Effector memory CD8-positive, alpha-beta T cell (primary cell): ENCODE results near the gene MPHOSPH9.
"Not testable (repeated sequence)": the region's sequence is repeated elsewhere in the genome, so short reads cannot be mapped to it uniquely, and the experiment has no call there.

Experiments used
- ATAC-seq: fragments of 150-1000 bp; cut with Tn5 transposase; replicated peaks from 2 replicates; pipeline ENCODE4 v1.10.0; 2021; ENCODE audit warnings: mild to moderate bottlenecking, moderate library complexity
- DNase-seq, 3 experiments: peaks; one replicate each; pipeline ENCODE4 v3.0.0; 2021
- H3K27ac Mint-ChIP-seq, 2 donors: one replicate each; pipeline ENCODE4 v1.8.0; 2022; ENCODE audit warnings: mild to moderate bottlenecking in 2 of 2, mixed read lengths in 2 of 2, moderate library complexity in 2 of 2
- H3K27me3 Mint-ChIP-seq, 2 donors: one replicate each; pipeline ENCODE4 v1.8.0; 2022; ENCODE audit warnings: mixed read lengths in 2 of 2
- H3K36me3 Mint-ChIP-seq: one replicate; pipeline ENCODE4 v1.8.0; 2022; ENCODE audit warnings: mild to moderate bottlenecking, moderate library complexity, mixed read lengths; ENCODE audit not compliant: insufficient read depth
- H3K4me1 Mint-ChIP-seq, 2 donors: one replicate each; pipeline ENCODE4 v1.8.0; 2022; ENCODE audit warnings: low read depth in 2 of 2, mixed read lengths in 2 of 2
- H3K4me3 Mint-ChIP-seq, 2 donors: one replicate each; pipeline ENCODE4 v1.8.0; 2022; ENCODE audit warnings: mild to moderate bottlenecking in 2 of 2, mixed read lengths in 2 of 2, moderate library complexity in 2 of 2
- H3K9me3 Mint-ChIP-seq, 2 donors: one replicate each; pipeline ENCODE4 v1.8.0; 2022; ENCODE audit warnings: mixed read lengths in 2 of 2

Gene MPHOSPH9

GRCh38 chr12:123250471-123251383, 17.8 kb upstream of the MPHOSPH9 start:
- H3K4me3 Mint-ChIP-seq: peak overlapping the region in 1 of 2 donors; percentile 17
- ATAC-seq: no peak
- H3K36me3 Mint-ChIP-seq: peaks cover 29% of the 10 kb centered on the region
- H3K27ac Mint-ChIP-seq: peak overlapping the region; percentile 82 to 89
- no peaks in the 10 kb centered on the region for H3K9me3 Mint-ChIP-seq
- DNase-seq: no peak
- peaks cover 41 to 50% of the 10 kb centered on the region in 2 donors for H3K4me1 Mint-ChIP-seq
- H3K27me3 Mint-ChIP-seq: no peaks in the 10 kb centered on the region

GRCh38 chr12:123248996-123249741, 16.2 kb upstream of the MPHOSPH9 start:
- H3K36me3 Mint-ChIP-seq: peaks cover 21% of the 10 kb centered on the region
- DNase-seq, H3K27ac Mint-ChIP-seq, H3K9me3 Mint-ChIP-seq, H3K27me3 Mint-ChIP-seq, H3K4me3 Mint-ChIP-seq, ATAC-seq: not testable (repeated sequence)
- peaks cover 47 to 57% of the 10 kb centered on the region in 2 donors for H3K4me1 Mint-ChIP-seq

- ATAC-seq, H3K27me3 Mint-ChIP-seq, DNase-seq, H3K9me3 Mint-ChIP-seq: not testable (repeated sequence)
- Mint-ChIP-seq H3K36me3 (peaks cover 21% of the 10 kb centered on the region), H3K4me1 (peaks cover 47 to 62% of the 10 kb centered on the region in 2 donors), H3K4me3 (peak overlapping the region; percentile 27 to 34), H3K27ac (peak overlapping the region in 1 of 2 donors; percentile 68)
These were observed 15.2 kb upstream of the MPHOSPH9 start for GRCh38 chr12:123248129-123248528.

- Mint-ChIP-seq H3K4me3 (peak overlapping the region; percentile 1 to 9), H3K4me1 (peaks cover 49 to 61% of the 10 kb centered on the region in 2 donors), H3K36me3 (peaks cover 36% of the 10 kb centered on the region), H3K27me3 (no peaks in the 10 kb centered on the region), H3K9me3 (no peaks in the 10 kb centered on the region), H3K27ac (peak overlapping the region; percentile 44 to 80)
- DNase-seq: no peak
- no peak for ATAC-seq
These were observed 12.7 kb upstream of the MPHOSPH9 start for GRCh38 chr12:123245678-123246077.

DNA sequence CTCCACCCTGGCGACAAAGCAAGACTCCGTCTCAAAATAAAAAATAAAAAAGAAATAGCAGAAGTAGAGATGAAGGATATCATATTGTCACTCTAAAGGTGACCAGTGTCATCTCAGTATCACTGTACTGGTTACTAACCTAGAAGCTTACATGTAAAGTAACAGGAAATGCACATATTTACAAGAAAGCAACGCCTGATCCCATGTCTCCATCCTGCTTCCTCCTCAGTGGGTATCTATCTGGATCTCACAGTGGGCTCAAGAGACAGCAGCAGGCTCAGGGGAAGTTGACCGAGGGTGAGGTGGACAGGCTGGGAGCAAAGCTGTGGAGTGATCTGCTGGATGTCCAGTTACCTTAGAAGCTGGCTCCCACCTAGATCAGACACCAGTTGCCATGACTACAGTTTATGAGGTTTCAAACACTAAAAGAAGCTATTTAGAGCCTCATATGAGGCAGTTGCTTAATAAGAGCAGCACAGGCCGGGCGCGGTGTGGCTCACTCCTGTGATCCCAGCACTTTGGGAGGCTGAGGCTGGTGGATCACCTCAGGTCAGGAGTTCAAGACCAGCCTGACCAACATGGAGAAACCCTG, 10.8 kb upstream of the MPHOSPH9 start:
- DNase-seq: no peak
- Mint-ChIP-seq H3K4me3 (no peak overlapping the region), H3K27me3 (no peaks in the 10 kb centered on the region), H3K4me1 (peaks cover 42 to 55% of the 10 kb centered on the region in 2 donors), H3K27ac (peak overlapping the region in 1 of 2 donors; percentile 20), H3K9me3 (no peaks in the 10 kb centered on the region), H3K36me3 (peaks cover 45% of the 10 kb centered on the region)
- no peak for ATAC-seq

DNA sequence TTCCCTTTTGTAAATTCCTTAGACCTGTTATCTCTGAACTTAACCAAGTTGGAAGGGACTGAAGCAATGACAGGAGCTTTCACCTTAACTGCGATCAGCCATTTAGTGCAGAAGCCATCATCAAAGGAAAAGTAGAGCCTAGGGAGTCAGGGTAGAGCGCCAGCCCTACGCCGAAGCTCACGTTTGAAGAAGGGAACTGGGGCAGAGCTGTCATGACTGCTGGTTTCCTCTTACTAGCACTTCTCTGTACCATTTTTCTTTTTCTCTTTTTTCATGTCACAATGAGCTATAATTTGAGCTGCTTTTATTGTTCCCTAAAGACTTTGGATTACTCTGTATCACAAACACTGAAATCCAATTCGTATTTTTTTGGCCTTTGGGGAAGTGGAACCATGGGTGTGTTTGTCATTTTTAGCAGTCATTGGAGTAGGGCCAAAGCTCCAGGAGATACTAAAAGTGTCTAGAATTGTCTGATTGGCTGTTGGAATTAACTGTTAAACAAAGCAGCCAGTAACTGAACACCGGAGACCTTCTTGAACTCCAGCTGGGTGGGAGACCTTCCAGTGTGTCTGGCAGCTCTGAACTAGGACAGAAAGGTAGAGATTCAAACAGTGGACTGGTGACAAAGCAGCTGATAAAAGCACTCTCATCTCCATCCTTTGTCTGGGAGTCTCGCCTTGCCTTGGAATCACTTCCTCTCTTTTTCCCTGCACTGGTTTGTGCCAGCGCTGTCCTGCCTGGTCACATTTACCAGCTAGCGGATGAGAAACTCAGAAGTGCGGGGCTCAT, 9.4 kb upstream of the MPHOSPH9 start:
- ATAC-seq (no peak), DNase-seq (no peak)
- no peaks in the 10 kb centered on the region for H3K9me3 Mint-ChIP-seq
- peak overlapping the region; percentile 39 to 86 for H3K27ac Mint-ChIP-seq
- no peaks in the 10 kb centered on the region for H3K27me3 Mint-ChIP-seq
- H3K4me3 Mint-ChIP-seq: no peak overlapping the region
- peaks cover 45% of the 10 kb centered on the region for H3K36me3 Mint-ChIP-seq
- H3K4me1 Mint-ChIP-seq: peaks cover 38 to 53% of the 10 kb centered on the region in 2 donors

DNA sequence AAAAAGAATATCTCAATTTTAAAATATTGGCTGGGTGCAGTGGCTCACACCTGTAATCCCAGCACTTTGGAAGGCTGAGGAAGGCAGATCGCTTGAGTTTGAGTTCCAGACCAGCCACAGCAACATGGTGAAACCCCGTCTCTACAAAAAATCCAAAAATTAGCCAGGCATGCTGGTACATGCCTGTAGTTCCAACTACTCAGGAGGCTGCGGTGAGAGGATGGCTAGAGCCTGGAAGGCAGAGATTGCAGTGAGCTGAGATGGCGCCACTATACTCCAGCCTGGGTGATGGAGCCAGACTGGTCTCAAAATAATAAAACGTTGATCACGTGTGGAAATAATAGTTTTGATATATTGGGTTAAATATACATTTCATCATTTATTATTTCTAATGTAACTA, 6.0 kb upstream of the MPHOSPH9 start:
- H3K36me3 Mint-ChIP-seq: peaks cover 49% of the 10 kb centered on the region
- H3K4me3 Mint-ChIP-seq: no peak overlapping the region
- ATAC-seq: no peak
- H3K27ac Mint-ChIP-seq: no peak overlapping the region
- no peak for DNase-seq
- peaks cover 35 to 44% of the 10 kb centered on the region in 2 donors for H3K4me1 Mint-ChIP-seq
- no peaks in the 10 kb centered on the region for H3K9me3 Mint-ChIP-seq
- H3K27me3 Mint-ChIP-seq: no peaks in the 10 kb centered on the region

DNA sequence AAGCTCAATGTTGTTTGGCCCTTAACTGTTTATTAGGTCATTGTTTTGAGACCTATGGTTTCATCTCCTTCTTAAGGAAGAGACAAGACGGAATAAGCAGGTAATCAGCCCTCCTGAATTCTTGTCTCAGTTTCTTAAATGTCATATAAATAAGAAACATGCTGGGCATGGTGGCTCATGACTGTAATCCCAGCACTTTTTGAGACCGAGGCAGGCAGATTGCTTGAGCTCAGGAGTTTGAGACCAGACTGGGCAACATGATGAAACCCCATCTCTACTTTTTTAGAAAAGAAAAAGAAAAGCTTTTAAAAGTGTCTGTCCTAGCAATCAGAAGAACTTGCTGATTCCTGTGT, 5.4 kb upstream of the MPHOSPH9 start:
- H3K4me1 Mint-ChIP-seq: peaks cover 41 to 47% of the 10 kb centered on the region in 2 donors
- no peaks in the 10 kb centered on the region for H3K9me3 Mint-ChIP-seq
- peaks cover 47% of the 10 kb centered on the region for H3K36me3 Mint-ChIP-seq
- H3K4me3 Mint-ChIP-seq: no peak overlapping the region
- no peak for DNase-seq
- no peak for ATAC-seq
- H3K27ac Mint-ChIP-seq: no peak overlapping the region
- no peaks in the 10 kb centered on the region for H3K27me3 Mint-ChIP-seq

DNA sequence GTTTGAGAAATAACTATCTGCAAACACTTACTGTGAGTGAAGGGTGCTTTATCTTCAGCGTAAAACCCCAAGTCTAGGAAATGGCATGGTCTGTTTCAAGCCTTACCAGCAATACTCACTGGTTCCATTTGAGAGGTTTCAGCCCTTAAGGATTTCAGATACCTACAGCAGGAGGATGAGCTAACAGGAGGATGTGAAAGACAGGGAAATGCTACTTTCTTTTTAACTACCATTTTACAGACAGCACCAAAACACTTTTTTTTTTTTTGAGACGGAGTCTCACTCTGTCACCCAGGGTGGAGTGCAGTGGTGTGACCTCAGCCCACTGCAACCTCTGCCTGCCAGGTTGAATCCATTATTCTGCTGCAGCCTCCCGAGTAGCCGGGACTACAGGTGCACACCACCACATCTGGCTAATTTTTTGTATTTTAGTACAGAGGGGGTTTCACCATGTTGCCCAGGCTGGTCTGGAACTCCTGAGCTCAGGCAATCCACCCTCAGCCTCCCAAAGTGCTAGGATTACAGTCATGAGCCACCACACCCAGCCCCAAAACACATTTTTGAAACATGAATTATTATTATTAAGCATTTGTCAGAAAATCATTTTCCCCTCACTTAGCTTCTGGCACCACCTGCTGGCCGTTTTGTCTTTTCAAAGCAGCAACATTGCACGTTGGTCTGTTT, 4.8 kb upstream of the MPHOSPH9 start:
- ATAC-seq (no peak), DNase-seq (peak; percentile 67 to 73 (median 69))
- peak overlapping the region; percentile 19 to 35 for H3K27ac Mint-ChIP-seq
- H3K36me3 Mint-ChIP-seq: peaks cover 47% of the 10 kb centered on the region
- no peaks in the 10 kb centered on the region for H3K9me3 Mint-ChIP-seq
- peaks cover 45 to 47% of the 10 kb centered on the region in 2 donors for H3K4me1 Mint-ChIP-seq
- no peaks in the 10 kb centered on the region for H3K27me3 Mint-ChIP-seq
- H3K4me3 Mint-ChIP-seq: peak overlapping the region in 1 of 2 donors; percentile 22

- H3K4me3 Mint-ChIP-seq: peak overlapping the region; percentile 92 to 100
These were observed 766 bp upstream of the MPHOSPH9 start for GRCh38 chr12:123233505-123234308.

DNA sequence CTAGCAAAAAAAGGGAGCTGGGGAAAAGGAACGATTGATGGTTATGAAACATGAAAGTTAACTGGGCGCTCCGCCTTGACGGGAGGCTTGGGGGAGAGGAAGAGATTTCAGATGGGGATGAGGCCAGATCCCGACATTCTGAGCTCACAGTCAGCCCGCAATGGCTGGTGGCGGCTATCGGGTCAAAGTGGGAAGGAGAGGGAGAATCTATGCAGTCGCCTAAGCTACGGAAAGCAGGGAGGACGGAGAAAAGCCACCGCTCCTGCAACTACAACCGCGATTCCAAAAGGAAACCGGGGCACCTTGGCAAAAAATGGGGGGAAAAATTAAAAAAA, 502 bp downstream of the MPHOSPH9 start:
- H3K27ac Mint-ChIP-seq: peak overlapping the region; percentile 97 to 100
- peak overlapping the region; percentile 92 to 100 for H3K4me3 Mint-ChIP-seq
- DNase-seq (no peak), ATAC-seq (no peak)
- H3K27me3 Mint-ChIP-seq: no peaks in the 10 kb centered on the region
- peaks cover 50 to 58% of the 10 kb centered on the region in 2 donors for H3K4me1 Mint-ChIP-seq
- H3K9me3 Mint-ChIP-seq: no peaks in the 10 kb centered on the region
- H3K36me3 Mint-ChIP-seq: peaks cover 34% of the 10 kb centered on the region

More at GRCh38 chr12:123233505-123234308, 766 bp upstream of the MPHOSPH9 start:
- Mint-ChIP-seq H3K4me1 (peaks cover 49 to 55% of the 10 kb centered on the region in 2 donors), H3K27ac (peak overlapping the region; percentile 97 to 100), H3K9me3 (no peaks in the 10 kb centered on the region), H3K36me3 (peaks cover 34% of the 10 kb centered on the region), H3K27me3 (no peaks in the 10 kb centered on the region)
- ATAC-seq: peak; percentile 16
- peak in 1 of 3 experiments; percentile 6 for DNase-seq

GRCh38 chr12:123231931-123232330, 1.0 kb downstream of the MPHOSPH9 start:
- Mint-ChIP-seq H3K27ac (peak overlapping the region; percentile 97 to 100), H3K4me1 (peaks cover 51 to 58% of the 10 kb centered on the region in 2 donors), H3K36me3 (peaks cover 32% of the 10 kb centered on the region), H3K9me3 (no peaks in the 10 kb centered on the region), H3K4me3 (peak overlapping the region; percentile 92 to 100), H3K27me3 (no peaks in the 10 kb centered on the region)
- DNase-seq (no peak), ATAC-seq (no peak)
